Stimulated activated effector memory CD8-positive, alpha-beta T cell treated with anti-CD3 and anti-CD28 coated beads, Interleukin-12 subunit alpha, Interleukin-12 subunit beta, amount 100 ng/mL, for 72 hours (primary cell): ENCODE results near the gene BMP4.

Source experiments
- ATAC-seq: fragments of 150-1000 bp; cut with Tn5 transposase; 2 replicates; pipeline ENCODE4 v1.10.0; 2021
- DNase-seq, 2 donors: peaks; one replicate each; pipeline ENCODE4 v3.0.0; 2021 to 2022; ENCODE audit warnings: low spot score in 2 of 2
- H3K27ac Mint-ChIP-seq: one replicate; pipeline ENCODE4 v1.8.0; 2022; ENCODE audit warnings: mild to moderate bottlenecking, mixed read lengths
- H3K36me3 Mint-ChIP-seq: one replicate; pipeline ENCODE4 v1.8.0; 2022; ENCODE audit warnings: mild to moderate bottlenecking, mixed read lengths
- H3K4me1 Mint-ChIP-seq: one replicate; pipeline ENCODE4 v1.8.0; 2022; ENCODE audit warnings: mixed read lengths
- H3K4me3 Mint-ChIP-seq: one replicate; pipeline ENCODE4 v1.8.0; 2022; ENCODE audit warnings: mild to moderate bottlenecking, mixed read lengths
- H3K9me3 Mint-ChIP-seq: one replicate; pipeline ENCODE4 v1.8.0; 2022; ENCODE audit warnings: mixed read lengths

BMP4 gene

GRCh38 chr14:53953828-53954550 lies 2.6 kb downstream of the BMP4 start:
- peak overlapping the region; percentile 57 for H3K4me3 Mint-ChIP-seq
- peaks cover 21% of the 10 kb centered on the region for H3K4me1 Mint-ChIP-seq
- H3K36me3 Mint-ChIP-seq: peaks cover 6% of the 10 kb centered on the region
- no peak overlapping the region for H3K27ac Mint-ChIP-seq
- DNase-seq (no peak), ATAC-seq (no peak)
- H3K9me3 Mint-ChIP-seq: no peaks in the 10 kb centered on the region

- peaks cover 21% of the 10 kb centered on the region for H3K4me1 Mint-ChIP-seq
- H3K9me3 Mint-ChIP-seq: no peaks in the 10 kb centered on the region
- H3K36me3 Mint-ChIP-seq: peaks cover 6% of the 10 kb centered on the region
- H3K27ac Mint-ChIP-seq: no peak overlapping the region
- no peak for DNase-seq
- ATAC-seq: peak; percentile 19
- peak overlapping the region; percentile 57 for H3K4me3 Mint-ChIP-seq
These were observed 3.4 kb downstream of the BMP4 start for GRCh38 chr14:53953002-53953827.

GRCh38 chr14:53952533-53952932 lies 4.1 kb downstream of the BMP4 start:
- Mint-ChIP-seq H3K4me3 (peak overlapping the region; percentile 57), H3K27ac (no peak overlapping the region), H3K36me3 (peaks cover 6% of the 10 kb centered on the region), H3K4me1 (peaks cover 21% of the 10 kb centered on the region), H3K9me3 (no peaks in the 10 kb centered on the region)
- DNase-seq (no peak), ATAC-seq (no peak)

- Mint-ChIP-seq H3K4me3 (no peak overlapping the region), H3K4me1 (peaks cover 21% of the 10 kb centered on the region), H3K9me3 (no peaks in the 10 kb centered on the region), H3K36me3 (peaks cover 6% of the 10 kb centered on the region), H3K27ac (no peak overlapping the region)
- ATAC-seq: no peak
- no peak for DNase-seq
These were observed 4.9 kb downstream of the BMP4 start for GRCh38 chr14:53951627-53952303.

GRCh38 chr14:53951243-53951626 lies 5.4 kb downstream of the BMP4 start:
- Mint-ChIP-seq H3K36me3 (peaks cover 6% of the 10 kb centered on the region), H3K4me3 (no peak overlapping the region), H3K4me1 (peaks cover 19% of the 10 kb centered on the region), H3K9me3 (no peaks in the 10 kb centered on the region), H3K27ac (no peak overlapping the region)
- no peak for ATAC-seq
- DNase-seq: no peak

- H3K4me3 Mint-ChIP-seq: no peak overlapping the region
- no peak for ATAC-seq
These were observed 6.4 kb downstream of the BMP4 start for GRCh38 chr14:53950031-53950793.

GRCh38 chr14:53949201-53949600 lies 7.4 kb downstream of the BMP4 start:
- no peak for ATAC-seq
- no peak for DNase-seq

More at GRCh38 chr14:53950031-53950793, 6.4 kb downstream of the BMP4 start:
- Mint-ChIP-seq H3K36me3 (peaks cover 6% of the 10 kb centered on the region), H3K4me1 (peaks cover 14% of the 10 kb centered on the region), H3K27ac (no peak overlapping the region), H3K9me3 (no peaks in the 10 kb centered on the region)
- no peak for DNase-seq

GRCh38 chr14:53948205-53948884 lies 8.3 kb downstream of the BMP4 start:
- Mint-ChIP-seq H3K36me3 (no peaks in the 10 kb centered on the region), H3K9me3 (no peaks in the 10 kb centered on the region), H3K4me1 (peaks cover 6% of the 10 kb centered on the region), H3K27ac (no peak overlapping the region), H3K4me3 (no peak overlapping the region)
- no peak for DNase-seq
- no peak for ATAC-seq

More at GRCh38 chr14:53949201-53949600, 7.4 kb downstream of the BMP4 start:
- H3K27ac Mint-ChIP-seq: no peak overlapping the region
- H3K4me1 Mint-ChIP-seq: peaks cover 13% of the 10 kb centered on the region
- H3K9me3 Mint-ChIP-seq: no peaks in the 10 kb centered on the region
- peaks cover 6% of the 10 kb centered on the region for H3K36me3 Mint-ChIP-seq
- no peak overlapping the region for H3K4me3 Mint-ChIP-seq

- Mint-ChIP-seq H3K9me3 (no peaks in the 10 kb centered on the region), H3K36me3 (no peaks in the 10 kb centered on the region), H3K27ac (no peak overlapping the region), H3K4me3 (no peak overlapping the region), H3K4me1 (peaks cover under 1% of the 10 kb centered on the region)
- ATAC-seq (no peak), DNase-seq (no peak)
These were observed 9.0 kb downstream of the BMP4 start for GRCh38 chr14:53947452-53948204.

- ATAC-seq (no peak), DNase-seq (no peak)
- Mint-ChIP-seq H3K9me3 (no peaks in the 10 kb centered on the region), H3K27ac (no peak overlapping the region), H3K36me3 (no peaks in the 10 kb centered on the region), H3K4me3 (no peak overlapping the region), H3K4me1 (no peaks in the 10 kb centered on the region)
These were observed 9.6 kb downstream of the BMP4 start for GRCh38 chr14:53947094-53947445.

GRCh38 chr14:53946404-53947093 lies 10.1 kb downstream of the BMP4 start:
- ATAC-seq (no peak), DNase-seq (no peak)
- no peak overlapping the region for H3K4me3 Mint-ChIP-seq
- H3K27ac Mint-ChIP-seq: no peak overlapping the region
- H3K9me3 Mint-ChIP-seq: no peaks in the 10 kb centered on the region
- no peaks in the 10 kb centered on the region for H3K36me3 Mint-ChIP-seq
- H3K4me1 Mint-ChIP-seq: no peaks in the 10 kb centered on the region

GRCh38 chr14:53946071-53946403 lies 10.6 kb downstream of the BMP4 start:
- no peak for ATAC-seq
- Mint-ChIP-seq H3K4me3 (no peak overlapping the region), H3K36me3 (no peaks in the 10 kb centered on the region), H3K9me3 (no peaks in the 10 kb centered on the region), H3K27ac (no peak overlapping the region), H3K4me1 (no peaks in the 10 kb centered on the region)
- no peak for DNase-seq

- ATAC-seq (no peak), DNase-seq (no peak)
- no peak overlapping the region for H3K4me3 Mint-ChIP-seq
- no peaks in the 10 kb centered on the region for H3K36me3 Mint-ChIP-seq
- H3K27ac Mint-ChIP-seq: no peak overlapping the region
- H3K9me3 Mint-ChIP-seq: no peaks in the 10 kb centered on the region
- no peaks in the 10 kb centered on the region for H3K4me1 Mint-ChIP-seq
These were observed 12.9 kb downstream of the BMP4 start for GRCh38 chr14:53943751-53944083.
